Large intestine (tissue), 3 donors: ENCODE measurements around the gene BFSP1. TPM values are rescaled to one million over a fixed set of nuclear protein-coding genes. Genes with fewer than 3 reads are reported as not detected.
A peak's percentile ranks its signal among the peaks of the same experiment; 100 is the strongest.

ENCODE experiments used
- DNase-seq, 2 donors: peaks; one replicate each; pipeline versions ENCODE4 v3.0.0 to v3.0.0-alpha.2; 2013
- H3K27ac ChIP-seq: one replicate; pipeline ENCODE4 v1.5.1; 2013; ENCODE audit warnings: low read length
- H3K27me3 ChIP-seq: 2 replicates; pipeline ENCODE4 v1.6.1; 2013; ENCODE audit warnings: low read length; ENCODE audit not compliant: control insufficient read depth, insufficient read depth
- H3K36me3 ChIP-seq: 2 replicates; pipeline ENCODE4 v1.6.1; 2013; ENCODE audit warnings: low read length; ENCODE audit not compliant: control insufficient read depth, insufficient read depth
- H3K4me1 ChIP-seq: one replicate; pipeline ENCODE4 v1.6.1; 2013; ENCODE audit warnings: low read length; ENCODE audit not compliant: control insufficient read depth, insufficient read depth
- H3K4me3 ChIP-seq: one replicate; pipeline ENCODE4 v1.5.1; 2013; ENCODE audit warnings: low read length
- H3K9me3 ChIP-seq: one replicate; pipeline ENCODE4 v1.6.1; 2013; ENCODE audit warnings: mild to moderate bottlenecking, low read depth, low read length, moderate library complexity; ENCODE audit not compliant: control insufficient read depth
- whole genome bisulfite sequencing: methylation state at CpG from one replicate; pipeline ENCODE4 v1.1.5; 2013; ENCODE audit warnings: low lambda C conversion rate; ENCODE audit not compliant: insufficient coverage; 5-methylcytosine and 5-hydroxymethylcytosine counted together
- polyA plus RNA-seq: library from polyadenylated mRNA; unstranded; fragments of 120-200 nt; gene quantifications from one replicate; pipeline ENCODE4 v1.2.1, GENCODE V29; 2013

BFSP1 gene
- polyA plus RNA-seq, 1 donor, result 1.1 TPM

GRCh38 chr20:17569616-17570346 is 38.6 kb upstream of the BFSP1 start, which contains the start of gene DSTN:
TSS of gene DSTN (plus strand) at chr20:17570075. CDS start at chr20:17570209, 134 bp downstream.
- peaks cover 15% of the 10 kb centered on the region for H3K4me1 ChIP-seq
- no CpG with 5 or more reads among the region's 70 CpGs for WGBS
- peak within 1 kb of the TSS; percentile 96 for H3K27ac ChIP-seq
- peaks cover 3% of the 10 kb centered on the region for H3K36me3 ChIP-seq
- peak within 1 kb of the TSS; percentile 78 for H3K4me3 ChIP-seq
- H3K27me3 ChIP-seq, result no peaks in the 10 kb centered on the region
- H3K9me3 ChIP-seq, result no peaks in the 10 kb centered on the region
- peak; percentile 93 to 96 for DNase-seq

DNA sequence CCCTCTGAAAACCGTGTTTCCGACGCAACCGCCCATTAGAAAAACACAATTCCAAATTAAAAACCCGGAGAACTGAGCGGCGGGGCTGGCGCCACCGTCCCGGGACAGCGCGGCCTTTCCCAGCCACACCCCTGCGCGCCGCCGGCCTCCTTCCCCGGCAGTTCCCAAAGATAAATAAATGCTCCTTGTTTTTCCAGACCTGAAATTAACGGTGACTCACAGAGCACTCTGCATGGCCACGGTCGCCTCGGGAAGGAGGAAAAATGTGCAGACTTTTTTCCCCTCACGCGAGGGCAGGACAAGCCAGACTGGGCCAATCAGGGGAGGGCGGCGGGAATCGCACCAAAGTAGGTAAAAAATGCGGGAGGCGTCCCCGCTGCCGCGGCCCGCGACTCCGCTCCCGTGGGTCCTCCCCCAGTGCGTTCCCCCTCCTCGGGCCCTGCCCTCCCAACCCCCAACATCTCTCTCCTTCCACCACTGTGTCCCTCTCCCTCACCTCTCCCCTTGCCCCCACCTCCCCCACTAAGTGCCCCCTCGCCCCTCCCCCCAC is 37.9 kb upstream of the BFSP1 start:
- Histone ChIP-seq H3K4me1 (peaks cover 15% of the 10 kb centered on the region), H3K4me3 (peak overlapping the region; percentile 78), H3K9me3 (no peaks in the 10 kb centered on the region), H3K27ac (peak overlapping the region; percentile 96), H3K27me3 (no peaks in the 10 kb centered on the region), H3K36me3 (peaks cover 3% of the 10 kb centered on the region)
- WGBS, result no CpG with 5 or more reads among the region's 38 CpGs
- peak; percentile 79 to 88 for DNase-seq

GRCh38 chr20:17568045-17568788 is 37.0 kb upstream of the BFSP1 start:
- DNase-seq, result no peak
- H3K4me1 ChIP-seq, result peaks cover 15% of the 10 kb centered on the region
- no peaks in the 10 kb centered on the region for H3K36me3 ChIP-seq
- WGBS, result 78% methylated on average over 3 of the region's 6 CpGs
- peak overlapping the region; percentile 78 for H3K4me3 ChIP-seq
- H3K9me3 ChIP-seq, result no peaks in the 10 kb centered on the region
- H3K27me3 ChIP-seq, result no peaks in the 10 kb centered on the region
- peak overlapping the region; percentile 96 for H3K27ac ChIP-seq

DNA sequence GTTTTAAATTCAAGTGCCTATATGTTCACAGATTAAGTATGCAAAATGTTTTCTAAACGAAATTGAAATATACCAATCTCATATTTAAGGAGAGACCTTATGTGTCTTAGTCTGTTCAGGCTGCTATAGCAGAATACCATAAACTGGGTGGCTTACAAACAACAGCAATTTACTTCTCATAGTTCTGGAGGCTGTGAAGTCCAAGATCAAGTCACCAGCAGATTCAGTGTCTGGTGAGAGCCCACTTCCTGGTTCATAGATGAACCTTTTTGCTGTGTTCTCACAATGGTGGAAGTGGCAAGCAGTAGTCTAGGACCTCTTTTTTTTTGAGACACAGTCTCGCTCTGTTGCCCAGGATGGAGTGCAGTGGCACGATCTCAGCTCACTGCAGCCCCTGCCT is 35.2 kb upstream of the BFSP1 start:
- Histone ChIP-seq H3K9me3 (no peaks in the 10 kb centered on the region), H3K27me3 (no peaks in the 10 kb centered on the region), H3K4me3 (no peak overlapping the region), H3K36me3 (no peaks in the 10 kb centered on the region), H3K27ac (no peak overlapping the region), H3K4me1 (peaks cover 6% of the 10 kb centered on the region)
- no peak for DNase-seq
- WGBS, result no CpG with 5 or more reads among the region's 3 CpGs

DNA sequence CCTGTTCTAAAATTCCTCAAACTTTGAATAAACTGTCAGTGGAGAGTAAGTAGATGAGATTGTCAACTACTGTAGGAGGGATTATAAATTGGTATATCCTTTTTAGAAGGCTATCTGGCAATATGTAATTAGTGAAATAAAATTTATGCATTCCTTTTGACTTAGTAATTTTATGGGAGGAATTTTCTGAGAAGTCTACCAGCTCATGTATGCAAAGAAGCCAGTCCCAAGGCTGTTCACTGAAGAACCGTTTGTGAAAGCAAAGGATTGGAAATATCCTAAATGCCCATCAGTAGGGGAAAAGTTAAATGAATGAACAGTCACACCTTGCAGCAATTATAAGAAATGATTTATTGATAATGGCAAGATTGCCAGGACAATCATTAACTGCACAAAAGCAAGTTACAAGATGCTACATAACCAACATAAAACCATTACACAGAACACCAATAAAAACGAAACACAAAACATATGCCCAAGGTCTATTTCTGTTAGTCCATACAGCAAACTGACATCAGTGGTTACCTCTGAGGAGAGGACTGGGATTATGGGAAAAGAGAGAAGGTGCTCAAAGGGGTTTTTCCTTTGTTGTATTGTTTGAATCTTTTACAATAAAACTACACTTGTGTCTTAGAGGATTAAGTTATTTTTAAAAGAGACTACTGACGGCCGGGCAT is 34.1 kb upstream of the BFSP1 start:
- H3K36me3 ChIP-seq, result no peaks in the 10 kb centered on the region
- no peak overlapping the region for H3K4me3 ChIP-seq
- no CpG with 5 or more reads among the region's 4 CpGs for WGBS
- H3K9me3 ChIP-seq, result no peaks in the 10 kb centered on the region
- no peak overlapping the region for H3K27ac ChIP-seq
- peaks cover 6% of the 10 kb centered on the region for H3K4me1 ChIP-seq
- DNase-seq, result no peak
- H3K27me3 ChIP-seq, result no peaks in the 10 kb centered on the region

DNA sequence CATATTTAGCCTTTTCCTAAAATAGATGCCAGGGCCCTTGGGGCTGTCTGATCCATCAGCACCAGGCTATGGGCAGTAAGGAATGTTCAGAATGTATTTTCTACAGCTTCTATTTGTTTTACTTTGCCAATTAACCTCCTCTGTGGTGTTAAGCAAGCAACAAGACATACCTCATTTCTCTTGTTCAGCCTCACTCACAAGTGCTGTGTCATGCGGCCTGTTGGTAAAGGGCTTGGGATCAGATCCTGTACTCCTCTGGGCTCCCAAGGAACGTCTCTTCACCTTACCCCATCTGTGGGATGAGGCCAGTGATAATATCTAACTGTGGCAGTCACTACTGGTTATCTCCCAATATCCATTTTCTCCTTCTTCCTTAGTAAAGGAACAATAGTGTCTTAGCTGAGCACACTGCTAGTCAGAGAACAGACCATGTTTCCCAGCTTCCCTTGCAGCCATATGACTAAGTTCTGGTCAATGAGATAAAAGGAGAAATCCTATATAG is 31.7 kb upstream of the BFSP1 start:
- 93% methylated on average over 2 of the region's 2 CpGs for WGBS
- no peak for DNase-seq
- Histone ChIP-seq H3K36me3 (no peaks in the 10 kb centered on the region), H3K4me1 (peaks cover 6% of the 10 kb centered on the region), H3K27ac (no peak overlapping the region), H3K9me3 (no peaks in the 10 kb centered on the region), H3K27me3 (no peaks in the 10 kb centered on the region), H3K4me3 (no peak overlapping the region)

GRCh38 chr20:17560344-17561074 is 29.3 kb upstream of the BFSP1 start:
- H3K36me3 ChIP-seq, result no peaks in the 10 kb centered on the region
- no peak for DNase-seq
- no peaks in the 10 kb centered on the region for H3K9me3 ChIP-seq
- 63% methylated on average over 1 of the region's 5 CpGs for WGBS
- no peak overlapping the region for H3K4me3 ChIP-seq
- H3K4me1 ChIP-seq, result peaks cover 14% of the 10 kb centered on the region
- H3K27me3 ChIP-seq, result no peaks in the 10 kb centered on the region
- H3K27ac ChIP-seq, result no peak overlapping the region

DNA sequence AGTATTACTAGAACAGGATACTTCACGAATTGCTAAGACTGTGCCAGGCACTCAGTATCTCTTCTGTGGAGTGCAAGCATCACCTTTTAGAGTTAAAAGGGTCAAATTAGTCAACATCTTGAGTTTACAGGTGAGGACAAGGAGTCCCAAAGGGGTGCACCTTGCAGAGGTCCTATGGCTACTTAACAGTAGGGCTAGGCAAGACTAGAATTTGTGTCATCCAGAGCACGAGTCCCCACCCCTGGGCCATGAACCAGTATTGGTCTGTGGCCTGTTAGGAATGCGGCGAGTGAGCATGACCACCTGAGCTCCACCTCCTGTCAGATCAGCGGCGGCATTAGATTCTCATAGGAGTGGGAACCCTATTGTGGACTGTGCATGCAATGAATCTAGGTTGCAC is 28.2 kb upstream of the BFSP1 start:
- no peaks in the 10 kb centered on the region for H3K27me3 ChIP-seq
- whole genome bisulfite sequencing, result no CpG with 5 or more reads among the region's 6 CpGs
- no peaks in the 10 kb centered on the region for H3K36me3 ChIP-seq
- no peaks in the 10 kb centered on the region for H3K9me3 ChIP-seq
- H3K4me1 ChIP-seq, result peaks cover 14% of the 10 kb centered on the region
- H3K4me3 ChIP-seq, result no peak overlapping the region
- DNase-seq, result no peak
- peak overlapping the region; percentile 73 for H3K27ac ChIP-seq

- WGBS, result no CpG with 5 or more reads among the region's 1 CpG
- DNase-seq, result no peak
Measured at GRCh38 chr20:17558941-17559304, 27.7 kb upstream of the BFSP1 start.

More at GRCh38 chr20:17558941-17559304, 27.7 kb upstream of the BFSP1 start:
- H3K4me3 ChIP-seq, result no peak overlapping the region
- H3K9me3 ChIP-seq, result no peaks in the 10 kb centered on the region
- no peaks in the 10 kb centered on the region for H3K27me3 ChIP-seq
- H3K36me3 ChIP-seq, result no peaks in the 10 kb centered on the region
- peaks cover 14% of the 10 kb centered on the region for H3K4me1 ChIP-seq
- H3K27ac ChIP-seq, result peak overlapping the region; percentile 73
